Ovary (tissue), 9 donors: ENCODE results near the gene CNTNAP1. TPM values are rescaled to one million over a fixed set of nuclear protein-coding genes. Genes with fewer than 3 reads are reported as not detected.

Source experiments
- DNase-seq, 5 donors: peaks; one replicate each; pipeline ENCODE4 v3.0.0-alpha.2; 2019 to 2020
- H3K27ac ChIP-seq, 2 donors: fragments of 200-600 bp; one replicate each; pipeline versions ENCODE4 v1.5.1 to v1.8.0; 2019 to 2022
- H3K27me3 ChIP-seq: fragments of 200-600 bp; one replicate; pipeline ENCODE4 v1.8.0; 2022
- H3K36me3 ChIP-seq: fragments of 200-600 bp; sonication (generic); one replicate; pipeline ENCODE4 v1.5.1; 2019
- H3K4me1 ChIP-seq: one replicate; pipeline ENCODE4 v1.8.1; 2013; ENCODE audit warnings: mild to moderate bottlenecking, moderate library complexity; ENCODE audit not compliant: insufficient read depth
- H3K4me3 ChIP-seq: fragments of 200-600 bp; sonication (generic); one replicate; pipeline ENCODE4 v1.5.1; 2017
- H3K9me3 ChIP-seq, 2 donors: fragments of 200-600 bp in 1 of 2; sonication (generic) in 1 of 2; one replicate each; pipeline versions ENCODE4 v1.5.1 to v1.8.1; 2013 to 2019; ENCODE audit warnings: mild to moderate bottlenecking in 1 of 2, moderate library complexity in 1 of 2
- EP300 ChIP-seq: sonication (generic); formaldehyde crosslinking; IDR thresholded peaks from one replicate; pipeline ENCODE4 v1.6.1; 2017; ENCODE audit warnings: antibody characterized with exemption
- POLR2A ChIP-seq: fragments of 450-650 bp; IDR thresholded peaks from one replicate; pipeline ENCODE4 v1.6.1; 2017; ENCODE audit warnings: antibody characterized with exemption, mild to moderate bottlenecking, moderate library complexity
- WGBS, 3 donors: extraction: QIAGEN DNeasy Blood & Tissue Kit in 1 of 3; methylation state at CpG; one replicate each; pipeline versions ENCODE4 v1.1.5 to v1.1.7; 2013 to 2017; 5-methylcytosine and 5-hydroxymethylcytosine counted together
- intact Hi-C, 4 donors: fragments of 100-400 bp; cut with DNase I; formaldehyde crosslinking; loops; one replicate each; pipeline versions ENCODE4 v1.11.0 to v1.15.1; 2022 to 2023
- polyA plus RNA-seq, 2 donors: library from polyadenylated mRNA; stranded (reverse); fragments of 200-250 nt in 1 of 2; fragments of 350-450 nt in 1 of 2; fragmentation: Illumina TruSeq in 1 of 2; extraction: RNeasy Lipid Tissue Mini Kit (QIAGEN cat#74804) in 1 of 2; gene quantifications; one replicate each; pipeline ENCODE4 v1.2.3, GENCODE V29; 2013 to 2014
- total RNA-seq, 7 donors: library from RNA; depleted of rRNA in 2 of 7; stranded (reverse); fragments of >200 nt in 2 of 7; fragmentation: NEBNext Ultra II Directional in 3 of 7; extraction: Animal tissue kit (Norgen Biotek cat#: 25700) in 3 of 7; gene quantifications; one replicate each; pipeline versions ENCODE4 v1.1.0 to v1.2.4, GENCODE V29; 2016 to 2023
- TF ChIP-seq, protein P1 (sequence below), 3 donors: fragments of 450-650 bp in 2 of 3; fragments of 200-600 bp in 1 of 3; IDR thresholded peaks; one replicate each; pipeline versions ENCODE4 v1.5.1 to v1.8.0; 2016 to 2022; ENCODE audit warnings: antibody characterized with exemption in 3 of 3, mild to moderate bottlenecking in 1 of 3
- donor health status: DM: no; HTN: no; CAD: no; lungs with moderate emphysema.
- donor health status: DM: no; HTN: no; CAD: no.
- donor health status: Bipolar disorder and iron deficiency.
- donor health status: DM: yes; HTN: yes; CAD: no.
- donor health status: DM: no; HTN: no; CAD: no.
- donor health status: DM: yes; HTN: yes; CAD: no.

Gene CNTNAP1
- total and polyA plus RNA-seq, 9 donors = 3.7 to 41.4 (median 13.5) TPM

DNA sequence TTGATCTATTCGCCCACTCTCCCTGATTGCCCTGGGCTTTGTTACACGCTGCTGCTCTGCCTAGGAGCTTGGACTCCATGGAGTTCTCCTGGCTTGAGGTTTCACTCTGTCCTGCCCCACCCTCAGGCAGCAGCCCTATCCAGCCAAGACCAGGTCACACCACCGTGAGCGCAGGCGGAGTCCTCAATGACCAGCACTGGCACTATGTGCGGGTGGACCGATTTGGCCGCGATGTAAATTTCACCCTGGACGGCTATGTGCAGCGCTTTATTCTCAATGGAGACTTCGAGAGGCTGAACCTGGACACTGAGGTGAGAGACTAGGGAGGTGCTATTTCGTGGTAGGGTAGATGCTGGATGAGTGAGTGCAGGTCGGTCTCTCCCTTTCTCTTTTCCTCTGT lies 3.5 kb downstream of the CNTNAP1 start:
- no peak for TF ChIP-seq POLR2A
- TF ChIP-seq, protein P1, sequence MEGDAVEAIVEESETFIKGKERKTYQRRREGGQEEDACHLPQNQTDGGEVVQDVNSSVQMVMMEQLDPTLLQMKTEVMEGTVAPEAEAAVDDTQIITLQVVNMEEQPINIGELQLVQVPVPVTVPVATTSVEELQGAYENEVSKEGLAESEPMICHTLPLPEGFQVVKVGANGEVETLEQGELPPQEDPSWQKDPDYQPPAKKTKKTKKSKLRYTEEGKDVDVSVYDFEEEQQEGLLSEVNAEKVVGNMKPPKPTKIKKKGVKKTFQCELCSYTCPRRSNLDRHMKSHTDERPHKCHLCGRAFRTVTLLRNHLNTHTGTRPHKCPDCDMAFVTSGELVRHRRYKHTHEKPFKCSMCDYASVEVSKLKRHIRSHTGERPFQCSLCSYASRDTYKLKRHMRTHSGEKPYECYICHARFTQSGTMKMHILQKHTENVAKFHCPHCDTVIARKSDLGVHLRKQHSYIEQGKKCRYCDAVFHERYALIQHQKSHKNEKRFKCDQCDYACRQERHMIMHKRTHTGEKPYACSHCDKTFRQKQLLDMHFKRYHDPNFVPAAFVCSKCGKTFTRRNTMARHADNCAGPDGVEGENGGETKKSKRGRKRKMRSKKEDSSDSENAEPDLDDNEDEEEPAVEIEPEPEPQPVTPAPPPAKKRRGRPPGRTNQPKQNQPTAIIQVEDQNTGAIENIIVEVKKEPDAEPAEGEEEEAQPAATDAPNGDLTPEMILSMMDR (IDR thresholded peaks at IDR 0.05) = no peak
- TF ChIP-seq EP300 = no peak
- Histone ChIP-seq H3K9me3 (no peaks in the 10 kb centered on the region), H3K4me1 (peaks cover 6% of the 10 kb centered on the region), H3K36me3 (no peaks in the 10 kb centered on the region), H3K4me3 (no peak overlapping the region), H3K27me3 (no peaks in the 10 kb centered on the region), H3K27ac (no peak overlapping the region)
- intact Hi-C loops = loop anchor here in 1 of 4 donors (10.0 kb wide), 2 partner anchors 59 to 689 kb away; partner anchors contain the start of gene EZH1
- DNase-seq = no peak
- 84 to 88% (median 86%) methylated on average over 14 of the region's 14 CpGs for WGBS, 3 donors

DNA sequence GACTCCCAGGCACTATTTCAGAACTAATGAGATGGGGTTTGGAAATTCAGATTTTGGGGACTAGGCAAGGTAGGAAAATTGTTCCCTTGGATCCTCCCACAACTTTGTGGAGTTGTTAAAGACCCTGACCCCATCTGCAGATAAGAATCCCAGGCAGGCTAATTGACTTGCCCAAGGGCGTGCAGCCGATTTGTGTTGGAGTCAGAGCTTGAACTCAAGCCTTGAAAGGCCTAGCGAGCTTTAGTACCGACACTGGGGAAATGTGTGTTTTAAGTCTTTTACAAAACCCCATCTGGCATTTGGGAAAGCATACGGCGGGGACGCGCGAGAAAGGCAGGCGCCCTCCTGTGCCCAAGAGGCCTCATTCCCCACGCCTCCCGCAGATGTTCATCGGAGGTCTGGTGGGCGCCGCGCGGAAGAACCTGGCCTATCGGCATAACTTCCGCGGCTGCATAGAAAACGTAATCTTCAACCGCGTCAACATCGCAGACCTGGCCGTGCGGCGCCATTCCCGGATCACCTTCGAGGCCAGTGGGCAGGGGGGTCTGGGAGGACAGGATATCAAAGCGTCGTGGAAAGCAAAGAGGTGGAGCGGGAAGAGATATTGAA lies 4.3 kb downstream of the CNTNAP1 start:
- Histone ChIP-seq H3K9me3 (no peaks in the 10 kb centered on the region), H3K4me1 (peaks cover 6% of the 10 kb centered on the region), H3K27me3 (no peaks in the 10 kb centered on the region), H3K4me3 (no peak overlapping the region), H3K27ac (no peak overlapping the region), H3K36me3 (no peaks in the 10 kb centered on the region)
- TF ChIP-seq, protein P1 (IDR thresholded peaks at IDR 0.05) = no peak
- TF ChIP-seq EP300 = no peak
- TF ChIP-seq POLR2A = no peak
- 83 to 84% (median 83%) methylated on average over 32 of the region's 32 CpGs for WGBS, 3 donors
- DNase-seq = no peak
- intact Hi-C loops = loop anchor here in 1 of 4 donors (10.0 kb wide), 2 partner anchors 58 to 688 kb away; partner anchors contain the start of gene EZH1

DNA sequence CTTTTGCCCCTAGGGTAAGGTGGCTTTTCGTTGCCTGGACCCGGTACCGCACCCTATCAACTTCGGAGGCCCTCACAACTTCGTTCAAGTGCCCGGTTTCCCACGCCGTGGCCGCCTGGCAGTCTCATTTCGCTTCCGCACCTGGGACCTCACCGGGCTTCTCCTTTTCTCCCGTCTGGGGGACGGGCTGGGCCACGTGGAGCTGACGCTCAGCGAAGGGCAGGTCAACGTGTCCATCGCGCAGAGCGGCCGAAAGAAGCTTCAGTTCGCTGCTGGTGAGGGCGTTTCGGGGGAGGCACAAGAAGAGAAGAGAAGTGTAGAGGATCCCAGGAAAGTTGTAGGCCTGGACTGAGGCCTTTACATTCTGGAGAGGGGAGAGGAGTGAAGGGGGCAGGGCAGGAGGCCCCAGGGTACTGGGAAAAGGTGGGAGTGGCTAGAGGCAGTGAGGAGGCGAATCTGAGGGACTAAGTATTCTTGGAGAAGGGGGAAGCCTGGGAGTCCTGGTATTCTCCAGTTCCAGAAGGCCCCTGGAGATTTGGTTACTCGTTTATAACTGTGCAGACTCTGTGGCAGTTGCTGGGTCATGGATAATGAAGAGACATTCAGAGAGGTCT lies 5.5 kb downstream of the CNTNAP1 start:
- no peak overlapping the region for H3K4me3 ChIP-seq
- H3K4me1 ChIP-seq = peaks cover 6% of the 10 kb centered on the region
- intact Hi-C loops = loop anchor here in 1 of 4 donors (10.0 kb wide), 2 partner anchors 57 to 687 kb away; partner anchors contain the start of gene EZH1
- WGBS, 3 donors = 78 to 81% (median 79%) methylated on average over 27 of the region's 27 CpGs
- no peak for TF ChIP-seq POLR2A
- no peak for TF ChIP-seq EP300
- TF ChIP-seq, protein P1 (IDR thresholded peaks at IDR 0.05) = no peak
- H3K27ac ChIP-seq = no peak overlapping the region
- no peak for DNase-seq
- no peaks in the 10 kb centered on the region for H3K9me3 ChIP-seq
- no peaks in the 10 kb centered on the region for H3K27me3 ChIP-seq
- no peaks in the 10 kb centered on the region for H3K36me3 ChIP-seq

DNA sequence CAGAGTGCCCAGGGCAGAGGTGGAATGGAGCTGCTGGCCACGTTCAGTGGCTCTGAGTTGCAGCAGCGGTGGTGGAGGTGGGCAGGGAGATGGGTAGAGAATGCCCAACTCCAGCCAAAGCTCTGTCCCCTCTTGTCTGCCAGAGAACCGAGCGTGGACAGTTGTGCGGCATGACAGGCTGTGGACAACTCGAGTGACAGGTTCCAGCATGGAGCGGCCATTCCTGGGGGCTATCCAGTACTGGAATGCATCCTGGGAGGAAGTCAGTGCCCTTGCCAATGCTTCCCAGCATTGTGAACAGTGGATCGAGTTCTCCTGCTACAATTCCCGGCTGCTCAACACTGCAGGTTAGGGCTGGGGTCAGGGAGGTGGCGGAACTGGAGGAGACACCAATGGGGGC lies 8.3 kb downstream of the CNTNAP1 start:
- H3K27ac ChIP-seq = no peak overlapping the region
- no peaks in the 10 kb centered on the region for H3K9me3 ChIP-seq
- WGBS, 3 donors = 77 to 80% (median 79%) methylated on average over 10 of the region's 10 CpGs
- no peaks in the 10 kb centered on the region for H3K4me1 ChIP-seq
- intact Hi-C loops = no loop called here
- DNase-seq = no peak
- no peak overlapping the region for H3K4me3 ChIP-seq
- H3K36me3 ChIP-seq = no peaks in the 10 kb centered on the region
- TF ChIP-seq EP300 = no peak
- no peak for TF ChIP-seq POLR2A
- TF ChIP-seq, protein P1 (IDR thresholded peaks at IDR 0.05) = no peak
- H3K27me3 ChIP-seq = no peaks in the 10 kb centered on the region
